Measurements from ENCODE around the gene EIF4EBP3.

EIF4EBP3 gene

GRCh38 chr5:140557136-140557805 is 9.8 kb downstream of the EIF4EBP3 start, which contains the start of gene SRA1:
Gene SRA1, minus strand, starts transcription at chr5:140557473. Its CDS starts 21 bp downstream, at chr5:140557452.
- DNase-seq (ENCODE audit: low read depth, low spot score): peak; percentile 97

GRCh38 chr5:140557965-140558364 is 10.5 kb downstream of the EIF4EBP3 start:
- no peak for DNase-seq (ENCODE audit: low read depth, low spot score)

- DNase-seq (ENCODE audit: low read depth, low spot score): no peak
Observed at GRCh38 chr5:140558542-140558941, 11.1 kb downstream of the EIF4EBP3 start.

GRCh38 chr5:140560227-140560626 is 12.8 kb downstream of the EIF4EBP3 start:
- no peak for DNase-seq (ENCODE audit: low read depth, low spot score)

GRCh38 chr5:140561753-140562523 is 14.5 kb downstream of the EIF4EBP3 start:
- no peak for DNase-seq (ENCODE audit: low read depth, low spot score)

- no peak for DNase-seq (ENCODE audit: low read depth, low spot score)
Observed at GRCh38 chr5:140563596-140563995, 16.1 kb downstream of the EIF4EBP3 start.

GRCh38 chr5:140564196-140565023 is 16.9 kb downstream of the EIF4EBP3 start, which contains the start of the genes APBB3 and SLC35A4:
Gene APBB3, minus strand, starts transcription at chr5:140564598. Its CDS starts 353 bp downstream, at chr5:140564245.
Gene SLC35A4, plus strand, starts transcription at chr5:140564828. Its CDS starts 2,342 bp downstream, at chr5:140567170.
- peak; percentile 99 for DNase-seq (ENCODE audit: low read depth, low spot score)

GRCh38 chr5:140565024-140565779 is 17.7 kb downstream of the EIF4EBP3 start:
- DNase-seq (ENCODE audit: low read depth, low spot score): peak; percentile 45

GRCh38 chr5:140565780-140566095 is 18.3 kb downstream of the EIF4EBP3 start:
- DNase-seq (ENCODE audit: low read depth, low spot score): no peak

- no peak for DNase-seq (ENCODE audit: low read depth, low spot score)
Observed at GRCh38 chr5:140566665-140567064, 19.2 kb downstream of the EIF4EBP3 start.

- DNase-seq (ENCODE audit: low read depth, low spot score): no peak
Observed at GRCh38 chr5:140567136-140567818, 19.8 kb downstream of the EIF4EBP3 start.

GRCh38 chr5:140567871-140568270 is 20.4 kb downstream of the EIF4EBP3 start:
- no peak for DNase-seq (ENCODE audit: low read depth, low spot score)

GRCh38 chr5:140568443-140569063 is 21.1 kb downstream of the EIF4EBP3 start:
- DNase-seq (ENCODE audit: low read depth, low spot score): no peak

- DNase-seq (ENCODE audit: low read depth, low spot score): no peak
Observed at GRCh38 chr5:140569197-140569596, 21.7 kb downstream of the EIF4EBP3 start.

- DNase-seq (ENCODE audit: low read depth, low spot score): no peak
Observed at GRCh38 chr5:140570058-140570457, 22.6 kb downstream of the EIF4EBP3 start.

GRCh38 chr5:140570488-140570887 is 23.0 kb downstream of the EIF4EBP3 start:
- no peak for DNase-seq (ENCODE audit: low read depth, low spot score)

GRCh38 chr5:140571105-140571504 is 23.6 kb downstream of the EIF4EBP3 start:
- DNase-seq (ENCODE audit: low read depth, low spot score): no peak

GRCh38 chr5:140573683-140574082 is 26.2 kb downstream of the EIF4EBP3 start:
- no peak for DNase-seq (ENCODE audit: low read depth, low spot score)

- no peak for DNase-seq (ENCODE audit: low read depth, low spot score)
Observed at GRCh38 chr5:140574165-140574564, 26.7 kb downstream of the EIF4EBP3 start.

- peak; percentile 31 for DNase-seq (ENCODE audit: low read depth, low spot score)
Observed at GRCh38 chr5:140575309-140575708, 27.8 kb downstream of the EIF4EBP3 start.
